GM12878 (cell line): ENCODE results near the gene FARSB. TPM values are rescaled to one million over a fixed set of nuclear protein-coding genes. Genes with fewer than 3 reads are reported as not detected.

ENCODE experiments used
- ATAC-seq: fragments of 200-7000 bp; cut with Tn5 transposase; 3 replicates; pipeline ENCODE4 v1.9.1; 2020; ENCODE audit warnings: mild to moderate bottlenecking, moderate library complexity
- BruUV-seq: library from RNA; stranded (reverse); fragments of 400-500 nt; replicated peaks from 2 replicates; lab custom pipeline; 2021; lab: Mats Ljungman, UMichigan
- CTCF ChIA-PET: fragments of 300-600 bp; sonication (Branson Sonifier 250); formaldehyde crosslinking; extraction: SDS; loops from one replicate; lab custom pipeline; 2021; ENCODE audit warnings: inconsistent platforms; lab: Yijun Ruan, JAX
- POLR2A ChIA-PET: fragments of 350-600 bp; formaldehyde crosslinking; extraction: SDS; loops from one replicate; lab custom pipeline; 2021; ENCODE audit warnings: inconsistent platforms; lab: Charles Lee
- RAD21 ChIA-PET: fragments of 300-600 bp; sonication (Branson Sonifier 250); formaldehyde crosslinking; loops from one replicate; lab custom pipeline; 2023; ENCODE audit warnings: antibody characterized with exemption; ENCODE audit not compliant: unreplicated experiment; lab: Charles Lee
- SMC1A ChIA-PET: fragments of 300-600 bp; sonication (Branson Sonifier 250); formaldehyde crosslinking; loops from one replicate; lab custom pipeline; 2023; ENCODE audit not compliant: unreplicated experiment, uncharacterized antibody; lab: Charles Lee
- DNase-seq: peaks from one replicate; pipeline ENCODE4 v3.0.0-alpha.2; 2011; ENCODE audit warnings: low read depth, low spot score
- FAIRE-seq: peaks from 3 replicates; lab custom pipeline; 2011; peaks lifted over from hg19 to GRCh38; lab: Jason Lieb, UNC
- H2AFZ ChIP-seq: 2 replicates; pipeline ENCODE4 v1.6.0; 2011; ENCODE audit warnings: low read depth, low read length, control low read depth; ENCODE audit not compliant: control insufficient read depth
- H3K27ac ChIP-seq: 2 replicates; pipeline ENCODE4 v1.5.1; 2011; ENCODE audit warnings: control low read depth; ENCODE audit not compliant: control insufficient read depth, insufficient read depth
- H3K27me3 ChIP-seq, 2 experiments: replicated peaks in 1 of 2; 2 replicates each; pipeline versions ENCODE4 v1.6.0 to v1.6.1; 2011; ENCODE audit warnings: low read length in 1 of 2; ENCODE audit not compliant: control insufficient read depth in 2 of 2, insufficient read depth in 2 of 2
- H3K36me3 ChIP-seq, 2 experiments: 2 replicates each; pipeline ENCODE4 v1.5.1; 2011; ENCODE audit warnings: low read length in 1 of 2; ENCODE audit not compliant: control insufficient read depth in 2 of 2, insufficient read depth in 2 of 2
- H3K4me1 ChIP-seq: 2 replicates; pipeline ENCODE4 v1.6.1; 2011; ENCODE audit warnings: mild to moderate bottlenecking, low read length, moderate library complexity, mixed read lengths; ENCODE audit not compliant: control insufficient read depth, insufficient read depth
- H3K4me2 ChIP-seq: 2 replicates; pipeline ENCODE4 v1.6.0; 2011; ENCODE audit warnings: control low read depth; ENCODE audit not compliant: control insufficient read depth, insufficient read depth
- H3K4me3 ChIP-seq: fragments of 200-600 bp; sonication (generic); 2 replicates; pipeline ENCODE4 v1.5.1; 2016
- H3K79me2 ChIP-seq: 2 replicates; pipeline ENCODE4 v1.6.0; 2011; ENCODE audit warnings: low read length; ENCODE audit not compliant: control insufficient read depth, insufficient read depth
- H3K9ac ChIP-seq: 2 replicates; pipeline ENCODE4 v1.8.0; 2011; ENCODE audit warnings: low read length, control low read depth, mixed read lengths; ENCODE audit not compliant: control insufficient read depth, insufficient read depth
- H3K9me3 ChIP-seq: replicated peaks from 3 replicates; pipeline ENCODE4 v1.5.1; 2011; ENCODE audit warnings: mild to moderate bottlenecking, low read length; ENCODE audit not compliant: control insufficient read depth, insufficient read depth
- H4K20me1 ChIP-seq: 2 replicates; pipeline ENCODE4 v1.6.0; 2011; ENCODE audit not compliant: control insufficient read depth, insufficient read depth
- ASH2L ChIP-seq: fragments of 300-600, 200-600 bp; sonication (generic); IDR thresholded peaks from 2 replicates; pipeline ENCODE4 v1.6.1; 2017; ENCODE audit warnings: low read depth, mild to moderate bottlenecking, borderline replicate concordance
- ATF7 ChIP-seq: fragments of 450-650 bp; IDR thresholded peaks from 2 replicates; pipeline ENCODE4 v1.6.1; 2016; ENCODE audit warnings: low read depth, mild to moderate bottlenecking
- CEBPZ ChIP-seq: fragments of 150-350 bp; IDR thresholded peaks from 2 replicates; pipeline ENCODE4 v1.6.1; 2016; ENCODE audit warnings: low read depth, low read length
- EGR1 ChIP-seq, 2 experiments: IDR thresholded peaks; 1 replicate in 1 of 2; 2 replicates in 1 of 2; pipeline ENCODE4 v1.6.1; 2011 to 2012; ENCODE audit warnings: low read depth in 2 of 2, low read length in 2 of 2, borderline replicate concordance in 1 of 2, mild to moderate bottlenecking in 1 of 2, moderate library complexity in 1 of 2
- NFXL1 ChIP-seq: fragments of 450-650 bp; IDR thresholded peaks from 2 replicates; pipeline ENCODE4 v1.6.1; 2017; ENCODE audit warnings: antibody characterized with exemption, mild to moderate bottlenecking, borderline replicate concordance
- SP1 ChIP-seq: IDR thresholded peaks from one replicate; pipeline ENCODE4 v1.6.1; 2011; ENCODE audit warnings: low read depth, low read length
- SPI1 ChIP-seq: IDR thresholded peaks from 2 replicates; pipeline ENCODE4 v1.6.1; 2011; ENCODE audit warnings: low read depth, mild to moderate bottlenecking, low read length, moderate library complexity, borderline replicate concordance; ENCODE audit not compliant: insufficient read depth
- SREBF1 ChIP-seq: IDR thresholded peaks from 2 replicates; pipeline ENCODE4 v1.6.1; 2012; ENCODE audit warnings: mild to moderate bottlenecking, low read length
- SRF ChIP-seq, 2 experiments: IDR thresholded peaks; 2 replicates each; pipeline ENCODE4 v1.6.1; 2011; ENCODE audit warnings: low read depth in 2 of 2, low read length in 2 of 2, mild to moderate bottlenecking in 1 of 2, moderate library complexity in 1 of 2
- TARDBP ChIP-seq: IDR thresholded peaks from 2 replicates; pipeline ENCODE4 v1.6.1; 2016; ENCODE audit warnings: borderline replicate concordance
- USF2 ChIP-seq: IDR thresholded peaks from 2 replicates; pipeline ENCODE4 v1.6.1; 2011; ENCODE audit warnings: low read depth, low read length, improper control_type of control experiment, borderline replicate concordance
- ZBTB4 ChIP-seq: fragments of 450-650 bp; formaldehyde crosslinking; IDR thresholded peaks from 2 replicates; pipeline ENCODE4 v1.4.0; 2022; ENCODE audit warnings: mild to moderate bottlenecking, moderate library complexity
- WGBS: methylation state at CpG from one replicate; pipeline ENCODE4 v1.1.6; 2016; ENCODE audit warnings: low lambda C conversion rate; ENCODE audit not compliant: insufficient replicate concordance, insufficient coverage; ENCODE audit errors: missing lambda C conversion rate; 5-methylcytosine and 5-hydroxymethylcytosine counted together
- in situ Hi-C: fragments of 300-500 bp; cut with MboI; formaldehyde crosslinking; loops from 9 replicates; pipeline ENCODE4 v1.14.3; 2018; ENCODE audit warnings: mixed read lengths
- intact Hi-C: fragments of 100-400 bp; cut with micrococcal nuclease; formaldehyde crosslinking; loops from one replicate; pipeline ENCODE4 v1.14.2; 2022; ENCODE audit not compliant: unreplicated experiment
- polyA plus RNA-seq, 11 experiments: library from polyadenylated mRNA; depleted of rRNA in 4 of 11; unstranded in 6 of 11; stranded (reverse) in 5 of 11; fragments of >200 nt; fragmentation: Nextera tagmentation in 4 of 11; fragmentation: Illumina TruSeq in 1 of 11; extraction: Ambion mirVana in 4 of 11; extraction: Trizol in 1 of 11; gene quantifications; 1 replicate in 1 of 11; 2 replicates in 10 of 11; pipeline versions ENCODE4 v1.2.1 to v1.2.3, GENCODE V29; 2011 to 2016; ENCODE audit warnings: inconsistent platforms in 2 of 11, missing spikeins in 2 of 11, low read depth in 1 of 11
- total RNA-seq, 4 experiments: library from RNA; depleted of rRNA in 3 of 4; stranded (reverse); fragments of >200 nt in 3 of 4; fragmentation: Illumina TruSeq in 1 of 4; extraction: Trizol in 1 of 4; gene quantifications; 2 replicates each; pipeline versions ENCODE4 v1.2.1 to v1.2.3, GENCODE V29; 2013 to 2021

FARSB gene
- total and polyA plus RNA-seq, 10 of the 15 experiments (the other 5 are each of a cell fraction or from before 2014, with no cell fraction given) = 32.4 to 127 (median 73.8) TPM

GRCh38 chr2:222576171-222577081 lies 79.5 kb downstream of the FARSB start:
- Histone ChIP-seq H2AFZ (no peak overlapping the region), H3K4me3 (no peak overlapping the region), H3K9me3 (no peaks in the 10 kb centered on the region), H4K20me1 (no peaks in the 10 kb centered on the region), H3K9ac (no peak overlapping the region), H3K36me3 (peaks cover 4 to 11% of the 10 kb centered on the region in 2 experiments; a peak in 3 of 4 replicates), H3K4me1 (no peaks in the 10 kb centered on the region), H3K27me3 (no peaks in the 10 kb centered on the region), H3K27ac (no peak overlapping the region), H3K4me2 (no peak overlapping the region), H3K79me2 (no peaks in the 10 kb centered on the region)
- in situ Hi-C loops (no loop called here), intact Hi-C loops (no loop called here)
- 88% methylated on average over 7 of the region's 7 CpGs for WGBS
- no peak for ATAC-seq
- ChIA-PET SMC1A (interaction anchor here (2.2 kb wide), 1 partner anchor 259 kb away, joined by 6 read pairs; no protein-coding TSS in a partner anchor), POLR2A (no interaction called here), CTCF (interaction anchor here (1.5 kb wide), 1 partner anchor 29 kb away, joined by 3 read pairs; no protein-coding TSS in a partner anchor), RAD21 (interaction anchor here (1.2 kb wide), 1 partner anchor 15 kb away, joined by 3 read pairs; no protein-coding TSS in a partner anchor)
- no TSS peak for BruUV-seq
- no peak for FAIRE-seq
- no peak for DNase-seq
- TF ChIP-seq SRF (IDR thresholded peaks at IDR 0.05; ENCODE audit: low read depth in 2 of 2, low read length in 2 of 2) = no peak
- TF ChIP-seq SP1 = no peak
- TF ChIP-seq USF2 = no peak
- no peak for TF ChIP-seq ATF7
- TF ChIP-seq SPI1 = no peak
- TF ChIP-seq TARDBP = no peak
- TF ChIP-seq NFXL1 = no peak
- TF ChIP-seq SREBF1 = no peak
- no peak for TF ChIP-seq ASH2L
- no peak for TF ChIP-seq ZBTB4 (CRISPR knock-in tag)
- no peak for TF ChIP-seq CEBPZ
- no peak for TF ChIP-seq EGR1 (IDR thresholded peaks at IDR 0.05; ENCODE audit: borderline replicate concordance in 1 of 2, low read depth in 2 of 2, low read length in 2 of 2)
